ENCODE data around the gene FAM219B.

FAM219B gene

DNA sequence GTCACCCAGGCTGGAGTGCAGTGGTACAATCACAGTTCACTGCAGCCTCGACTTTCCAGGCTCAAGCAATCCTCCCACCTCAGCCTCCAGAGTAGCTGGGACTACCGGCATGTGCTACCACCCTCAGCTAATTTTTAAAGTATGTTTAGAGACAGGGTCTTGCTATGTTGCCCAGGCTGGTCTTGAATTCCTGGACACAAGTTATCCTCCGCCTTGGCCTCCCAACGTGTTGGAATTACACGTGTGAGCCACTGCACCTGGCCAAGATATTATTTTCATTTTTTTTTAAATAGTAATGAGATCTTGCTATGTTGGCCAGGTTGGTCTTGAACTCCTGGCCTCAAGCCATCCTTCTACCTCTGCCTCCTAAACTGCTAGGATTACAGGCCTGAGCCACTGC, 21.2 kb downstream of the FAM219B start:
- FAIRE-seq (no peak), DNase-seq (ENCODE audit: insufficient read length) (no peak)
- no peak for TF ChIP-seq POLR2AphosphoS5 (IDR thresholded peaks at IDR 0.05; ENCODE audit: low read depth, low read length)
- TF ChIP-seq TAF1 (IDR thresholded peaks at IDR 0.05; ENCODE audit: borderline replicate concordance, low read depth, low read length), result no peak
- TF ChIP-seq POLR2A (IDR thresholded peaks at IDR 0.05; ENCODE audit: low read depth, low read length), result no peak

DNA sequence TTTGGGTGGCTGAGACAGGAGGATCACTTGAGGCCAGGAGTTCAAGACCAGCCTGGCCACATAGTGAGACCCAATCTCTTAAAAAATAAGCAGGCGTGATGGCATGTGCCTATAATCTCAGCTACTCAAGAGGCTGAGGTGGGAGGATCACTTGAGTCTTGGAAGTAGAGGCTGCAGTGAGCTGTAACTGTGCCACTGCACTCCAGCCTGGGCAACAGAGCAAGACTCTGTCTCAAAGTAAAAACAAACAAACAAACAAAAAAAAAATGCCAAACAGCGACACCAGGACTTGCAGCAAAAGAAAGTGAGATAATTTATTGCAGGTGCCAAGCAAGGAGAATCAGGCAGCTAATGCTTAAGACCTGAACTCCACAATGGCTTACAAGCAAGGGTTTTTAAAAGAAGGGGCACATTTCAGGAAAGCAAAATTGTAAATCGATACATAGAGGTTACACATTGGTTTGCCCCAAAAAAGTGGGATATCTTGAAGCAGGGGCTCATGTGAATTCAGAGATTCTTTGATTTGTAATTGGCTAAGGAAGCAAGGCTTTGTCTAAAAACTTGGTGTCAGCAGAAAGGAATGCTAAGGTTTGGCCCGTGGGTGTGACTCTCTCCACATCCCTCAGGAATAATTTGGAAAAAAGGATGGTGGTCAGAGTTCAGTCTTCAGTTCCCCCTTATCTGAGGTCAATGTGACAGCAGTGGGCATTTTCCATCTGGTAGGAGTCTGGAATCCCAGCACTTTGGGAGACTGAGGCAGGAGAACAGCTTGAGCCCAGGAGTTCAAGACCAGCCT, 22.0 kb downstream of the FAM219B start:
- FAIRE-seq (no peak), DNase-seq (ENCODE audit: insufficient read length) (no peak)
- TF ChIP-seq POLR2A (IDR thresholded peaks at IDR 0.05; ENCODE audit: low read depth, low read length) (no peak), TAF1 (IDR thresholded peaks at IDR 0.05; ENCODE audit: borderline replicate concordance, low read depth, low read length) (no peak), POLR2AphosphoS5 (IDR thresholded peaks at IDR 0.05; ENCODE audit: low read depth, low read length) (no peak)

DNA sequence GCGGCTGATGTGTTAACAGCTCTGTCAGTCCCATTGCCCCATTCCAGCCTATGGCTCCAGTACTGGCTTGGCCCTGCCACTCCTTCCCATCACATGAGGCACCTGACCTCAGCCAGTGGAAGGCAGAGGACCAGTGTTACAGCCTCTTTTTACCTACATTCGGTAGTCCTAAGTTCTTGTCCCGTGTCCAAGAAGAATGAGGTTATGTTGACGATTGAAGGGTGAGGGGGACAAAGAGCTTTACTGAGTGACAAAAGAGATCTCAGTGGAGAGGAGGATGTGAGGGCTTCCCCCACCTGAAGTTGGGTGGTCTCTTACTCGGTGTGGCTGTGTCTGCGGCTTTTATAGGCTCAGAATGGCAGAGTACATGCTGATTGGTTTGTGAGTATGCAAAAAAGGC, 24.1 kb downstream of the FAM219B start:
- TF ChIP-seq TAF1 (IDR thresholded peaks at IDR 0.05; ENCODE audit: borderline replicate concordance, low read depth, low read length), result no peak
- no peak for TF ChIP-seq POLR2A (IDR thresholded peaks at IDR 0.05; ENCODE audit: low read depth, low read length)
- TF ChIP-seq POLR2AphosphoS5 (IDR thresholded peaks at IDR 0.05; ENCODE audit: low read depth, low read length), result no peak
- DNase-seq (ENCODE audit: insufficient read length) (no peak), FAIRE-seq (no peak)

DNA sequence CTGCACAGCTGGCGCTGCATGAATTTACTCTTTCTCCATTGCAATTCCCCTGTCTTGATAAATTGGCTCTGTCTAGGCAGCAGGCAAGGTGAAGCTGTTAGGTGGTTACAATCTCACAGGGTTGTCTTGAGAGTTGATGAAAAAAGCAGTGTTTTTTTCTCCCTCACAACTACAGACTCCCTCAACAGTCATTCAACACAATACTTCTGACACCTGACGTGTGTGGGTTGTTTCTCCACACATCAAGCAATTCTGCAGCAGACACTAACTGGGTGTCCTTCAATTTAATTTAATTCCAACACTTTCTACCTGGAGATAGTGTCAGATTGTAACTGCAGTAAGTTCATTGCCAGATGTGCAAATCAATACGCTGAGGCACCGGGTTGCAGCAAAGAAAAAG, 28.4 kb downstream of the FAM219B start:
- TF ChIP-seq TAF1 (IDR thresholded peaks at IDR 0.05; ENCODE audit: borderline replicate concordance, low read depth, low read length) (no peak), POLR2AphosphoS5 (IDR thresholded peaks at IDR 0.05; ENCODE audit: low read depth, low read length) (no peak), POLR2A (IDR thresholded peaks at IDR 0.05; ENCODE audit: low read depth, low read length) (no peak)
- DNase-seq (ENCODE audit: insufficient read length), result no peak
- no peak for FAIRE-seq

DNA sequence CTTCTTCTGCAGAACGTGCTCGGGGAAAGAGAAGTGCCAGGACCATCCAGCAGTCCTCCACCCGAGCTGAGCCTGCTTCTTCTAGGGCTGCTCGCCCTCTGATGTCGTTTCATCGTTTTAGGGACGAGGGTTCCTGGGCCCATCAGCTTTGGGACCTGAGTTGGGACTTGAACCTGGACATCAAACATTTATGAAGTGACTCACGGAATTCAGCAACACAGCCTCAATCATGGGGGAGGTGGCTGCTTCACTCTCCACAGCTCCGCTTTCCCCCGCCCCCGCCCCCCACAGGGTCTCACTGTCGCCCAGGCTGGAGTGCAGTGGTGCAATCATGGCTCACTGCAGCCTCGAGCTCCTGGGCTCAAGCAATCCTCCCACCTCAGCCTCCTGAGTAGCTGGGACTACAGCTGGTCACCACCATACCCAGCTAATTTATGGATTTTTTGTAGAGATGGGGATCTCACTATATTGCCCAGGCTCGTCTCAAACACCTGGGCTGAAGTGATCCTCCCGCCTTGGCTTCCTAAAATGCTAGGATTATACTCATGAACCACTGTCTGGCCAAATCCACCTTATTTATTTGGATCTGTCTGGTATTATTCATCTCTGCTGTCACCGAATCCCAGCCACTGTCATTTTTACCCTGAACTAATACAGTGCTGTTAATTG, 32.8 kb downstream of the FAM219B start:
- TF ChIP-seq POLR2AphosphoS5 (IDR thresholded peaks at IDR 0.05; ENCODE audit: low read depth, low read length), result no peak
- no peak for TF ChIP-seq POLR2A (IDR thresholded peaks at IDR 0.05; ENCODE audit: low read depth, low read length)
- no peak for TF ChIP-seq TAF1 (IDR thresholded peaks at IDR 0.05; ENCODE audit: borderline replicate concordance, low read depth, low read length)
- FAIRE-seq, result no peak
- DNase-seq (ENCODE audit: insufficient read length), result no peak

DNA sequence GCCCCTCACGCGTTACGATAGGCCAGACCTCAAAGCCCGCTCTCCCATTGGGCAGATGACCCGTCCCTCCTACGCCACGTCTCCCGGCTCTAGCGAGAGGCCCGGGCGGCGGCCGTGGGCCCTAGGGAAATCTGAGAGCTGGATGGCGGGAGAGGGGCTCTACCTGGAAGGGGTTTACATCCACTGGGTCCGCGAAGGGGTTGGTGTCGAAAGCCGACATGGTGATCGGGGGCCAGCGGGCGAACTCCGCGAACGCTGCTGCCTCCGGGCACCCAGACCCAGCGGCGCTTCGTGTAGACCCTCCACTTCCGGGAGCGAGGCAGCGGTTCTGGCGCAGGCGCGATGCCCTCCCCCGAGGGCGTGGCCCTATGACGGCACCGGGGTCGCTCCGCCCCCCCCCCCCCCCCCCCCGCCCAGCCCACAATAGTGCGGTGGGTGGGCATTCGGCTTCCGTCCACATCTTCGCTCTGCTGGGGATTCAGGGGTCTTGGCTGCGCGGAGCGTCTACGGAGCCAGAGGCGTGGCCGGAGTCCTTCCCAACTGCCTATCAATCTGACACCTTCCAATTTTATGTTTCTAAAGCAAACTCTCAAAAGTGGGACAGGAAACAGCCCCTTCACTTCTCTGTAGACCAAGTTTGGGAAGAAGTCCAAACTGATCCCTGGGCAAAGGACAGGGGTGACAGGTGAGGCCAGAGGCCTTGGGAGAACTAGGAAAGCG, 33.5 kb downstream of the FAM219B start, which contains the start of gene SCAMP2:
SCAMP2 (minus strand) TSS at position 330 of the 720 bp plus-strand sequence; CDS start at position 220, 110 bp downstream.
- FAIRE-seq (peak; percentile 76), DNase-seq (ENCODE audit: insufficient read length) (peak; percentile 94)
- TF ChIP-seq POLR2A (IDR thresholded peaks at IDR 0.05; ENCODE audit: low read depth, low read length) (peak; percentile 87), TAF1 (IDR thresholded peaks at IDR 0.05; ENCODE audit: borderline replicate concordance, low read depth, low read length) (no peak; the same call in none of the 2 replicates), POLR2AphosphoS5 (IDR thresholded peaks at IDR 0.05; ENCODE audit: low read depth, low read length) (peak; percentile 88)

DNA sequence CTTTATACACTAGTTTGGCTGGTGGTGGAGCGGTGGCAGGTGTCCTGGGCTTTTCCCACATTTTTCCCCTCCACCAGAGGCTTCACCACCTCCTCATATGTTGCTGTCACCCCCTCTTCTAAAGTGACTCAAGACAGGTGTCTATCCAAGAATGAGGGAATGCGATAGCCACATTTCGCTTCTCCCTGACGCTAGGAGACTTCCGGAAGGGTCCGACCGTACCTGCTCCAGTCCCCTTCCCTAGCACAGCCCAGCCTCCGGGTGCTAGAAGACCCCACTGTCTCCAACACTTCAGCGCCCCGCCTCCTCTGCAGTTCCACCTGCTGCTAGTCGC, 34.0 kb downstream of the FAM219B start:
- DNase-seq (ENCODE audit: insufficient read length), result no peak
- TF ChIP-seq POLR2A (IDR thresholded peaks at IDR 0.05; ENCODE audit: low read depth, low read length), result 0 out of 2 replicates have a peak, but pooled peaks have one; percentile 73
- TF ChIP-seq TAF1 (IDR thresholded peaks at IDR 0.05; ENCODE audit: borderline replicate concordance, low read depth, low read length), result no peak
- TF ChIP-seq POLR2AphosphoS5 (IDR thresholded peaks at IDR 0.05; ENCODE audit: low read depth, low read length), result no peak; the same call in 1 of the 2 replicates
- no peak for FAIRE-seq

DNA sequence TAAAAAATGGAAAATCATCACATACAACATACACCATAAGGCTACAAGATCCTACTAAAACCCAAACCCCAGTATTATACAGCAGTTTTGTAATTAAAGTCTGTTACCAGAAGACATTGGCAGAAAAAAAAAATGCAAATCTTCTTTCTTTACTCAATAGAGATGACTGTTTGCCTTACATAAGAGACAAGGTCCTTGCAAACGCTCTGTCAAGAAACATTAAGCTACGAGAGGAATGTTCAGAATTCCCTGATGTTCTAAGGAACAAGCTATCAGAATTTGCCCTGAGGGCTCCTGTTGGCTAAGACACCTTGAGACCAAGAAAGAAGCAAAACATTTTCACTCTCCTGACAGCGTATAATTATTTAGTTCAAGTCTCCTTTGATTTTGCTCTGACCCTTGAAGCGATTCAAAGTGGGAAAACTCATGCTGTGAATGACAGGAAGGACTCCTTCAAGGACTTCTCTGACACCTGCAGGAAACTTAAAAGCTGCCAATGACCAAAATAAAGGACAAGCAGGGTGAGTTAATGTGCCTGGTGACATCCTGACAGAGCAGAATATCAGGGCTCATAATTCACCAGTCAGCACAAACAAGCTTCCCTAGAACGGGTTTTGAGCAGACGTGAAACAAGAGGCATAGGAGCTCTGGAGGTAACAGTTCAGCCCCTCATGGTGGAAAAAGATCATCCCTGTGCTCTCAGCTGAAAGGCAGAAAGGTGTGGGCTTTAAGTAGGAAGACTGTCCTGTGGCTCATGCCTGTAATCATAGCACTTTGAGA, 36.0 kb downstream of the FAM219B start:
- FAIRE-seq, result peak; percentile 51
- TF ChIP-seq POLR2A (IDR thresholded peaks at IDR 0.05; ENCODE audit: low read depth, low read length) (no peak), TAF1 (IDR thresholded peaks at IDR 0.05; ENCODE audit: borderline replicate concordance, low read depth, low read length) (no peak), POLR2AphosphoS5 (IDR thresholded peaks at IDR 0.05; ENCODE audit: low read depth, low read length) (no peak)

DNA sequence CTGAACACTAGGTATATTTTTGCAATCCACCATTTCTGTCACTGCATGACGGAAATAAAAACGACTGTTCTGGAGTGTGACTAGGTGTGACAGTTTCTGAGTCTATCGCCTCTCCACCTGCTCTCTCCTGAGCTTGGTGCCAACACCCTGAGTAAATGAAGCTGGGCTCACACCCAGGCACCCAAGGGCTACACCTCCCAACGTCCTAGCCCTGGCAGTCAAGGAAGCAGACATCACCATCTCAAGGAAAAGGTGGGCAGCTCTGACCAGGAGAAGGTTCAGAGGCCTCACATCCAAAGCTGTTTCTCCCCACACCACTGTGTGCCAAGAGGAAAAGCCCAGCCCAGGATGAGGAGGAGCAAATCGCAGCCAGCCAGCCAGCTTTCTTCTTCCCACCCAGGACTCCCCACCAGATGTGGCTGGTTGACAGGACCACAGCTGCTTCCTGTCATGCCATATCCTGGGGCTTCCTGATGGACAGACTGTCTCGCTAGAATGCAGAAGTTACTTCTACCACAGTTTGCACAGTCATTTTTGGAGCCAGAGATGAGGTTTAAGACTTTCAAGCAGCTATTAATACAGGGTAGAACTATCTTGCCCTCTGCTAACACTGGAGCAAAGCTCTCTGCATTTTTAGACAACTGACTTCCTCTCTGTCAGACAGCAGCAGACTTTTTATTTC, 36.8 kb downstream of the FAM219B start:
- peak; percentile 77 for DNase-seq (ENCODE audit: insufficient read length)
- TF ChIP-seq POLR2A (IDR thresholded peaks at IDR 0.05; ENCODE audit: low read depth, low read length), result peak; percentile 63; the same call in 1 of the 2 replicates
- TF ChIP-seq TAF1 (IDR thresholded peaks at IDR 0.05; ENCODE audit: borderline replicate concordance, low read depth, low read length), result no peak
- TF ChIP-seq POLR2AphosphoS5 (IDR thresholded peaks at IDR 0.05; ENCODE audit: low read depth, low read length), result peak; percentile 68; the same call in 1 of the 2 replicates
- peak; percentile 88 for FAIRE-seq

More for the DNA sequence above, 36.0 kb downstream of the FAM219B start:
- DNase-seq (ENCODE audit: insufficient read length), result no peak

DNA sequence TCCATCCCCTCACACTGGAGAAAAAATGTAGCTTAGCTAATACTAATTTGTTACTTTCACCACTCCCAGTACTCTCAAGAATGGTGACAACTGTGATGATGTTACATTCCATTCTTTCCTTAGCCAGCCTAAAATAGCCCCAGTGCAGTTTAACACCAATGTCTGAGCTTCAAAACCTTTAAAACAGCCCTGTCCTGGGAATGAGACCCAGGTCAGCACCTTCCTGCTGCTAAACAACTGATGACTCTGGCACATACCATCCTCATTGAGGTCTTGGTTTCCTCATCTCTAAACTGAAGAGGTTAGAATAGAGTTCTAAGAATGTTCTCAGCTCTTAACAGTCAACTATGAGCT, 37.3 kb downstream of the FAM219B start:
- no peak for TF ChIP-seq POLR2A (IDR thresholded peaks at IDR 0.05; ENCODE audit: low read depth, low read length)
- TF ChIP-seq TAF1 (IDR thresholded peaks at IDR 0.05; ENCODE audit: borderline replicate concordance, low read depth, low read length), result no peak
- TF ChIP-seq POLR2AphosphoS5 (IDR thresholded peaks at IDR 0.05; ENCODE audit: low read depth, low read length), result no peak
- FAIRE-seq, result peak; percentile 14
- DNase-seq (ENCODE audit: insufficient read length), result no peak
